ENCODE results near the gene IRF2.

Gene IRF2

GRCh38 chr4:184364100-184364921 lies 110.0 kb downstream of the IRF2 start:
- DNase-seq (ENCODE audit: low spot score), result no peak
- Histone ChIP-seq H3K4me3 (no peak overlapping the region), H3K27ac (no peak overlapping the region)
- TF ChIP-seq CTCF (IDR thresholded peaks at IDR 0.05), result no peak

- no peak for DNase-seq (ENCODE audit: low spot score)
- no peak for TF ChIP-seq CTCF (IDR thresholded peaks at IDR 0.05)
- no peak overlapping the region for H3K4me3 ChIP-seq
- peak overlapping the region; percentile 73 to 84 for H3K27ac ChIP-seq
These were observed 111.1 kb downstream of the IRF2 start for GRCh38 chr4:184363258-184363657.

GRCh38 chr4:184362396-184362795 lies 112.0 kb downstream of the IRF2 start:
- Histone ChIP-seq H3K4me3 (no peak overlapping the region), H3K27ac (peak overlapping the region; percentile 73 to 84)
- TF ChIP-seq CTCF (IDR thresholded peaks at IDR 0.05), result no peak
- DNase-seq (ENCODE audit: low spot score), result no peak

GRCh38 chr4:184361443-184361842 lies 112.9 kb downstream of the IRF2 start:
- Histone ChIP-seq H3K27ac (peak overlapping the region; percentile 73 to 84), H3K4me3 (no peak overlapping the region)
- no peak for DNase-seq (ENCODE audit: low spot score)
- TF ChIP-seq CTCF (IDR thresholded peaks at IDR 0.05), result no peak

- no peak for TF ChIP-seq CTCF (IDR thresholded peaks at IDR 0.05)
- no peak for DNase-seq (ENCODE audit: low spot score)
- Histone ChIP-seq H3K27ac (peak overlapping the region in 1 of 2 donors; percentile 71), H3K4me3 (no peak overlapping the region)
These were observed 114.5 kb downstream of the IRF2 start for GRCh38 chr4:184359888-184360287.

GRCh38 chr4:184358521-184359232 lies 115.7 kb downstream of the IRF2 start:
- H3K27ac ChIP-seq, result peak overlapping the region in 1 of 2 donors; percentile 61
- TF ChIP-seq CTCF (IDR thresholded peaks at IDR 0.05), result no peak
- H3K4me3 ChIP-seq, result no peak overlapping the region
- DNase-seq (ENCODE audit: low spot score), result no peak

All from coronary artery (tissue), 2 donors.